Stimulated activated CD4-positive, alpha-beta T cell treated with anti-CD3 and anti-CD28 coated beads, TNF-alpha, amount 100 ng/mL, for 1 hour (primary cell): ENCODE results near the gene GLRX.
A peak's percentile ranks its signal among the peaks of the same experiment; 100 is the strongest.
"Not testable (repeated sequence)": the region's sequence is repeated elsewhere in the genome, so short reads cannot be mapped to it uniquely, and the experiment has no call there.

ENCODE experiments used
- DNase-seq, 3 donors: peaks; one replicate each; pipeline ENCODE4 v3.0.0-alpha.2; 2020; ENCODE audit warnings: low read depth in 3 of 3, low spot score in 1 of 3

GLRX gene

GRCh38 chr5:95822542-95823181 is at the start of gene GLRX:
Gene GLRX, minus strand, starts transcription at chr5:95822726. Its CDS starts 64 bp downstream, at chr5:95822662.
- no peak for DNase-seq

- no peak for DNase-seq
Measured at GRCh38 chr5:95871146-95871806, 48.8 kb upstream of the GLRX start.

GRCh38 chr5:95870105-95870672 is 47.7 kb upstream of the GLRX start:
- peak in 1 of 3 donors; percentile 30 for DNase-seq

- DNase-seq = not testable (repeated sequence)
Measured at GRCh38 chr5:95869173-95869855, 46.8 kb upstream of the GLRX start.

- no peak for DNase-seq
Measured at GRCh38 chr5:95868136-95868535, 45.6 kb upstream of the GLRX start.

GRCh38 chr5:95866435-95867040 is 44.0 kb upstream of the GLRX start:
- DNase-seq = no peak

- no peak for DNase-seq
Measured at GRCh38 chr5:95864944-95865504, 42.5 kb upstream of the GLRX start.

GRCh38 chr5:95864456-95864855 is 41.9 kb upstream of the GLRX start:
- no peak for DNase-seq

- no peak for DNase-seq
Measured at GRCh38 chr5:95863383-95863757, 40.8 kb upstream of the GLRX start.

GRCh38 chr5:95862671-95863382 is 40.3 kb upstream of the GLRX start:
- no peak for DNase-seq

GRCh38 chr5:95861864-95862561 is 39.5 kb upstream of the GLRX start:
- DNase-seq = no peak

GRCh38 chr5:95861221-95861863 is 38.8 kb upstream of the GLRX start:
- no peak for DNase-seq

GRCh38 chr5:95859661-95860060 is 37.1 kb upstream of the GLRX start:
- no peak for DNase-seq

- peak; percentile 68 to 84 (median 81) for DNase-seq
Measured at GRCh38 chr5:95858661-95859595, 36.4 kb upstream of the GLRX start.

GRCh38 chr5:95858023-95858461 is 35.5 kb upstream of the GLRX start:
- no peak for DNase-seq

- DNase-seq = no peak
Measured at GRCh38 chr5:95857185-95857945, 34.8 kb upstream of the GLRX start.

GRCh38 chr5:95856501-95856981 is 34.0 kb upstream of the GLRX start:
- DNase-seq = no peak
